HG03457 (cell line): ENCODE results near the gene DROSHA.

Experiments
- ATAC-seq: cut with Tn5 transposase; IDR thresholded peaks from one replicate; pipeline ENCODE4 v1.9.1; 2021; ENCODE audit warnings: moderate number of reproducible peaks; ENCODE audit not compliant: unreplicated experiment

DROSHA gene

GRCh38 chr5:31469466-31469865, 62.4 kb downstream of the DROSHA start:
- no peak for ATAC-seq

DNA sequence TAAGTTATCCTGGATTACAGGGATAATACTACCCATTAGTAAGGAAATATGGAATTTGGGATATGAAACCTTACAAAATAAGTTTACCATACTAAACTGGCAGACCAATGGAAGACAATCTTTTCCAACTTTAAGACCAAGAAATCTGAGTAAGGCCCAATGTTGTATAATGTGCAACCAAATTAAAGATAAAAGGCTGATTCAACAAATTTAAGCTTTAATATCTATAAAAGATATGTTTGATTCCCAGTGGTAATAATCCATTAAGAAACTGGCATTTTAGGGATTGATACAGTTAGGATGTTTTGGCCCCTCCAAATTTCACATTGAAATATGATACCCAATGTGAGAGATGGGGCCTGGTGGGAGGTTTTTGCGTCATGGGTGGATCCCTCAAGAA, 66.6 kb downstream of the DROSHA start:
- ATAC-seq = no peak

GRCh38 chr5:31464081-31464480, 67.8 kb downstream of the DROSHA start:
- no peak for ATAC-seq

GRCh38 chr5:31463351-31463750, 68.5 kb downstream of the DROSHA start:
- ATAC-seq = no peak

DNA sequence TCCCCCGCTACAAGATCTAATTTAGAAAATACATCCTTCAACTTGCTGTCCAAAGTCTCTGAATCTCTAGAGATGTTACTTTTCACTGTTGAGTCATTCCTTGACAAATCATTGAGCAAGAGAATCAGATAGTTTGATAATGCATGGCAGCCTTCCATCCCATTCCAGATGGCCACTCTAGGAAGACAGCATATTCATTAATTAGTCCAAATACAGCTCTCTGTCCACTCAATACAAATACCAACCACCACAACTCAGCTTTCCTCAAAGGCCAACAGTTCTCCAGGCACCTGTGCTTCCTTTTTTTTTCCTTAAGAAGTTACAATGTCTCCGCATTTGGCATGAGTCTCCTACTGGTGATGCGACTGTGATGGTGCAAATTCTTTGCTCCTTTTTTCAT, 72.3 kb downstream of the DROSHA start:
- no peak for ATAC-seq

GRCh38 chr5:31455172-31455571, 76.7 kb downstream of the DROSHA start:
- ATAC-seq = no peak

DNA sequence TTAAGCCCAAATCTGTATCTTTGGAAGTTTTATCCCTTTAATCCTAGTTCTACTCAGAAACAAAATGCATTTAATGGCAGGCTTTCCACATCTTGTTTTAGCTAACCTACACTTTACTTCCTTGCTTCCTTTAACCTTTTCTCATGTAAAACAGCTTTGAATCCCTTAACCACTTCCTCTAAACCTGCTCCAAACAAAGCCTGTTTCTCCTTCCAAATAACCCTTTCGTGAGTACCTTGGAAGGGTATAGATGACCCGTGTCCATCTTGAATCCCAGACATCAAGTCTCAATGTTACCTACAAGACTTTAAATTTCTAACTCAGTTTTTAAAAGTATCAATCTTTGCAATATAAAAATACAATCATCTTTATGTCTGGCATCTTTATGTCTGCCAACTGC, 78.4 kb downstream of the DROSHA start:
- no peak for ATAC-seq

- ATAC-seq = no peak
Observed at GRCh38 chr5:31452314-31452713, 79.6 kb downstream of the DROSHA start.

GRCh38 chr5:31449962-31450361, 81.9 kb downstream of the DROSHA start:
- ATAC-seq = no peak

- ATAC-seq = no peak
Observed at GRCh38 chr5:31449174-31449573, 82.7 kb downstream of the DROSHA start.

- ATAC-seq = no peak
Observed at GRCh38 chr5:31445041-31445600, 86.8 kb downstream of the DROSHA start.

DNA sequence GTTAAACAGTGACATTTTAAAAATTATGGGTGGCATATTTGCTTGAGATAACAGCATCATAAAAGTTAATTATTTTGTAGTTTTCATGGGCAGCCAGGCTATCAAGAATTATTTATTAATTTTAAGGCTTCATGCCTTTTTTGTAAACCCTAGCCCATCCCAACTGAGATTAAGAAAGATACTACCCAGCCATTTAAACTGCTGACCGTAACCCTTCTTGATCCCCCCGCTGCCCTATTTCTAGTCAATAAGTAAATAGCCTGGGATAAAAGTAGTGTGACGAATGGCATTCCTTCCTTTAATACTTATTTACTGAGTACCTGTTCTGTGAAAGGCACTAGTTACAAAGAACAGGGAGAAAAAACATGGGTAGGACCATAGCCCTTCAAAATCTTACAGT, 88.3 kb downstream of the DROSHA start:
- ATAC-seq = no peak

- no peak for ATAC-seq
Observed at GRCh38 chr5:31442058-31442745, 89.7 kb downstream of the DROSHA start.

DNA sequence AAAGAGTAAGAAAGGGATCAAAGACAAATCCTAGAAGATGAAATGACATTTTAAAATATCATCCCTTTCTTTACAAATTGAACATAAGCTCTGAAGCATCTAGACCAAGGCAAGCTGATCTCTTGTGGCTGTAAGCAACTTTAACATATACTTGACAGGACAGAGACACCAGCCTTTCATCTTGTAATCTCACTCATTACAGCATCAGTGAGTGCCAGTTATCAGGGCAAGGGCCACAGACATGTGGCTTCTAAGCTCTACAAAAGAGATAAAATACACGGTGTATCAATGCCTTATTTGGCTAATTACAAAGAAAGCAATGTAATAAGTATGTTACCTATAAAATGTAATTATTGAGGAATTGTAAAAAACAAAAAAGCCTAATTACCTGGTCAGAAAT, 95.0 kb downstream of the DROSHA start:
- no peak for ATAC-seq

GRCh38 chr5:31435730-31436129, 96.2 kb downstream of the DROSHA start:
- ATAC-seq = no peak

- no peak for ATAC-seq
Observed at GRCh38 chr5:31434898-31435297, 97.0 kb downstream of the DROSHA start.

GRCh38 chr5:31433229-31433628, 98.7 kb downstream of the DROSHA start:
- ATAC-seq = no peak

DNA sequence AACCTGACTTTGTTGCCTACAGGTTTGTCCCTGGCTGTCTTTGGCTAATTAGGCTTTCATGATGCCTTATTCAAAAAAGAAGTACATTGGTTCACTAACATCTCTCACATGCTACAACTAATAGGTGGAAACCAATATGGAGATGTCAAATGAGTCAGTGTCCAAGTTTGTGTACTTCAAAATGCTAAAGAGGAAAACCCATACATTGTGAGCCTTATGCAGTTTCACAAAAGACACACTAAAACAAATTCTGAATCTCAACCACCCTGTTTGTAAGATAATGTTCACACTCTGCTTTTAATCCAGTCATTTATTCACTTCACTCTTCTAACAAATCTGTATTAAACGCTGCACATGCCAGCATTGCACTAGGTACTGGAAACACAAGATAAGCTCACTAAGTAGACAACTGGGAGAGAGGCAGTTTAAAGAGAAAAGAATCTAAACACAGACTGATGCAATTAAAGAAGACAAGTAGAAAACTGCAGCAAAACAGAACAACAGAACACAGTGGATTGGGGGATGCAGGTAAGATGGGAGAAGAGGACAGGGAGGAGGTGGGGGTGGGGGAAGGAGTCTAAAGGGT, 104.1 kb downstream of the DROSHA start:
- no peak for ATAC-seq

- no peak for ATAC-seq
Observed at GRCh38 chr5:31427013-31427723, 104.7 kb downstream of the DROSHA start.

- no peak for ATAC-seq
Observed at GRCh38 chr5:31421806-31422586, 109.9 kb downstream of the DROSHA start.

DNA sequence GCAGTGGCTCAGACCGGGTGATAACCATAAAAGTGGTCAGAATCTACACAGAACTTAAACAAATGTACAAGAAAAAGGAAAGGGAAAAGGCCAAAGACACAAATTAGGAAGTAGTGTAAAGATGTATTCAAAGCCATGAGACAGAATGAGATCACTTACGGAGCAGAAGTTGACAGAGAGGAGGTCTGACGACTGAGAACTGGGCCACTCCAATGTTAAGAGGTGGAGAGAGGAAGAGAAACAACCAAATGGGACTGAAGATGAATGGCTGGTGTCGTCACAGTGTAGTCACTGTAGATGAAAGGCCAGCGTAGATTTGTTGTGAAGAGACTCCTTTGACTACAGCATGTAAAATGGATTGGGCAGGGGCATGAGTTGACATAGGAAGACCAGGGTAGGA, 114.4 kb downstream of the DROSHA start:
- ATAC-seq = no peak
